B cell (primary cell): Measurements from ENCODE around the gene BMPR1A. TPM values are rescaled to one million over a fixed set of nuclear protein-coding genes. Genes with fewer than 3 reads are reported as not detected.

ENCODE experiments used
- ATAC-seq: fragments of 200-7000 bp; cut with Tn5 transposase; one replicate; pipeline ENCODE4 v1.10.0; 2021; ENCODE audit warnings: low read depth, mild to moderate bottlenecking, moderate number of reproducible peaks, moderate library complexity
- CTCF ChIA-PET: fragments of 350-600 bp; sonication (Branson Sonifier 250); formaldehyde crosslinking; loops from one replicate; lab custom pipeline; 2021; ENCODE audit warnings: antibody characterized with exemption, inconsistent platforms; lab: Charles Lee
- POLR2A ChIA-PET: fragments of 350-600 bp; sonication (Branson Sonifier 250); formaldehyde crosslinking; loops from one replicate; lab custom pipeline; 2021; ENCODE audit warnings: antibody characterized with exemption; lab: Charles Lee
- DNase-seq: peaks from one replicate; pipeline ENCODE4 v3.0.0; 2013
- H2AFZ ChIP-seq: 2 replicates; pipeline ENCODE4 v1.6.1; 2012; ENCODE audit warnings: mild to moderate bottlenecking, low read depth, low read length; ENCODE audit not compliant: insufficient read depth, poor library complexity, severe bottlenecking
- H3K27ac ChIP-seq, 2 donors: 1 replicate in 1 of 2; 2 replicates in 1 of 2; pipeline ENCODE4 v1.5.1; 2012 to 2013; ENCODE audit warnings: low read length in 2 of 2, mild to moderate bottlenecking in 2 of 2, moderate library complexity in 1 of 2
- H3K27me3 ChIP-seq, 4 experiments: fragments of 200-600 bp in 1 of 4; sonication (generic) in 1 of 4; replicated peaks in 1 of 4; 1 replicate in 2 of 4; 2 replicates in 2 of 4; pipeline versions ENCODE4 v1.6.1 to v1.7.0; 2013 to 2016; ENCODE audit warnings: low read length in 3 of 4, mild to moderate bottlenecking in 2 of 4, mixed read lengths in 1 of 4, moderate library complexity in 1 of 4; ENCODE audit not compliant: insufficient read depth in 4 of 4, control insufficient read depth in 3 of 4; ENCODE audit errors: control extremely low read depth in 1 of 4
- H3K36me3 ChIP-seq, 2 experiments: replicated peaks in 1 of 2; 1 replicate in 1 of 2; 2 replicates in 1 of 2; pipeline versions ENCODE4 v1.6.1 to v1.7.1; 2013; ENCODE audit warnings: low read length in 1 of 2; ENCODE audit not compliant: insufficient read depth in 2 of 2, control insufficient read depth in 1 of 2; ENCODE audit errors: control extremely low read depth in 1 of 2, extremely low read depth in 1 of 2
- H3K4me1 ChIP-seq, 2 donors: fragments of 200-600 bp in 1 of 2; sonication (generic) in 1 of 2; 1 replicate in 1 of 2; 2 replicates in 1 of 2; pipeline versions ENCODE4 v1.5.1 to v1.6.1; 2013 to 2017; ENCODE audit warnings: low read length in 2 of 2; ENCODE audit not compliant: control insufficient read depth in 2 of 2, insufficient read depth in 2 of 2
- H3K4me2 ChIP-seq: replicated peaks from 2 replicates; pipeline ENCODE3; 2012; ENCODE audit warnings: mild to moderate bottlenecking, low read depth, low read length; ENCODE audit not compliant: poor library complexity, severe bottlenecking
- H3K4me3 ChIP-seq, 5 experiments: fragments of 200-600 bp in 1 of 5; sonication (generic) in 1 of 5; 1 replicate in 3 of 5; 2 replicates in 2 of 5; pipeline versions ENCODE4 v1.5.1 to v1.7.0; 2011 to 2016; ENCODE audit warnings: low read length in 4 of 5, mild to moderate bottlenecking in 4 of 5, low read depth in 2 of 5, control low read depth in 1 of 5, moderate library complexity in 1 of 5; ENCODE audit not compliant: insufficient read depth in 1 of 5; ENCODE audit errors: control extremely low read depth in 1 of 5, extremely low read depth in 1 of 5
- H3K79me2 ChIP-seq: fragments of 200-600 bp; sonication (generic); one replicate; pipeline ENCODE4 v1.6.0; 2016; ENCODE audit warnings: low read length; ENCODE audit not compliant: control insufficient read depth, insufficient read depth
- H3K9ac ChIP-seq: fragments of 200-600 bp; sonication (generic); 2 replicates; pipeline ENCODE4 v1.6.1; 2017; ENCODE audit warnings: mild to moderate bottlenecking, low read length, moderate library complexity
- H3K9me3 ChIP-seq, 3 donors: one replicate each; pipeline versions ENCODE4 v1.6.1 to v1.7.1; 2013; ENCODE audit warnings: low read length in 2 of 3; ENCODE audit not compliant: control insufficient read depth in 2 of 3, insufficient read depth in 1 of 3; ENCODE audit errors: control extremely low read depth in 1 of 3
- H4K20me1 ChIP-seq: 2 replicates; pipeline ENCODE4 v1.6.0; 2012; ENCODE audit warnings: mild to moderate bottlenecking, low read length; ENCODE audit not compliant: insufficient read depth, control insufficient read depth, poor library complexity, severe bottlenecking
- H3K27ac Mint-ChIP-seq: one replicate; pipeline ENCODE4 v1.8.0; 2021; ENCODE audit warnings: mixed read lengths
- H3K27me3 Mint-ChIP-seq: one replicate; pipeline ENCODE4 v1.8.0; 2021; ENCODE audit warnings: mixed read lengths
- H3K4me1 Mint-ChIP-seq: one replicate; pipeline ENCODE4 v1.8.0; 2021; ENCODE audit warnings: mixed read lengths
- H3K4me3 Mint-ChIP-seq: one replicate; pipeline ENCODE4 v1.8.0; 2021; ENCODE audit warnings: mixed read lengths
- H3K9me3 Mint-ChIP-seq: one replicate; pipeline ENCODE4 v1.8.0; 2022; ENCODE audit warnings: mixed read lengths; ENCODE audit not compliant: insufficient read depth
- CTCF ChIP-seq: fragments of 200-600 bp; IDR thresholded peaks from one replicate; pipeline ENCODE4 v1.8.0; 2022; ENCODE audit warnings: antibody characterized with exemption, mild to moderate bottlenecking
- EZH2 ChIP-seq: IDR thresholded peaks from 2 replicates; pipeline ENCODE4 v1.6.1; 2012; ENCODE audit warnings: borderline replicate concordance, low read depth, mild to moderate bottlenecking, moderate library complexity, low read length; ENCODE audit not compliant: insufficient read depth, poor library complexity, severe bottlenecking
- WGBS: methylation state at CpG from one replicate; pipeline ENCODE4 v1.1.5; 2013; ENCODE audit warnings: missing lambda C conversion rate; ENCODE audit not compliant: insufficient coverage; 5-methylcytosine and 5-hydroxymethylcytosine counted together
- intact Hi-C: fragments of 100-400 bp; cut with micrococcal nuclease; formaldehyde crosslinking; loops from one replicate; pipeline ENCODE4 v1.10.0; 2022
- polyA plus RNA-seq: library from polyadenylated mRNA; depleted of rRNA; stranded (reverse); fragments of >200 nt; gene quantifications from 2 replicates; pipeline ENCODE4 v1.2.3, GENCODE V29; 2012
- total RNA-seq, 2 donors: library from RNA; stranded (reverse); fragments of 120-200 nt in 1 of 2; gene quantifications; 1 replicate in 1 of 2; 2 replicates in 1 of 2; pipeline versions ENCODE4 v1.2.3 to v1.2.4, GENCODE V29; 2013 to 2022

Gene BMPR1A
- total and polyA plus RNA-seq, 2 donors (not counting 1 experiment from before 2014, with no cell fraction given), result 1.9 to 15.1 TPM

DNA sequence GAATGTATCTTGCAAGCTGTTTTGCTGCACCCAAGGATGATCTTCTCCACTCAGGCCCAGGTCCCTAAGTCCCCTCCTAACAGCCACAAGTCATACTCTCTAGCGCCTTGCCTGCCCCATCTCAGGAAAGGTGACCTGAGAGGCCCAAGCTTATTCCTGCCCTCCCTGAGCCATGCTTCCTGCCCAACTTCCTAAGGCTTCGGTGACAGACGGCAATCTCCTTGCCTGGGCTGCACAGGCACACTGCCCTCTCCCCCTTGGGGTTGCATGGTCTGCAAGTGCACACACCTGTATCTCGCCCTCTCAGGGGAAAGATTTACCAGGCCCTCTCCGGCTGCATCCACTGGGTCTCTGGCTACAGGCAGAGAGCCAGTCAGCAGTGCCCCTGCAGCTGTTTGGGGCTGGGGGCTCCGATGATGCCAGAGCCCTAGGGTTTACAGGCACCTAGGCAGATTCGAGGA is 211.1 kb downstream of the BMPR1A start:
- Histone ChIP-seq H3K9me3 (peaks cover 0 to 20% (median 0%) of the 10 kb centered on the region in 3 donors), H2AFZ (no peak overlapping the region), H3K36me3 (no peaks in the 10 kb centered on the region), H3K27me3 (peaks cover 0 to 33% (median 15%) of the 10 kb centered on the region in 4 experiments), H4K20me1 (no peaks in the 10 kb centered on the region), H3K4me2 (no peak overlapping the region), H3K4me1 (peaks cover 29 to 53% of the 10 kb centered on the region in 2 donors), H3K27ac (no peak overlapping the region), H3K4me3 (no peak overlapping the region), H3K79me2 (no peaks in the 10 kb centered on the region), H3K9ac (no peak overlapping the region)
- Mint-ChIP-seq H3K9me3 (no peaks in the 10 kb centered on the region), H3K27me3 (peaks cover 7% of the 10 kb centered on the region), H3K4me1 (peaks cover 37% of the 10 kb centered on the region), H3K4me3 (peak overlapping the region; percentile 29), H3K27ac (no peak overlapping the region)
- ChIA-PET CTCF (interaction anchor here (0.5 to 3.9 kb wide), 4 partner anchors 28 to 279 kb away, joined by 3 to 19 read pairs (median 5); no protein-coding TSS in a partner anchor), POLR2A (no interaction called here)
- 75% methylated on average over 6 of the region's 7 CpGs for WGBS
- ATAC-seq (no peak), DNase-seq (no peak)
- intact Hi-C loops, result no loop called here
- TF ChIP-seq CTCF (no peak), EZH2 (no peak)

DNA sequence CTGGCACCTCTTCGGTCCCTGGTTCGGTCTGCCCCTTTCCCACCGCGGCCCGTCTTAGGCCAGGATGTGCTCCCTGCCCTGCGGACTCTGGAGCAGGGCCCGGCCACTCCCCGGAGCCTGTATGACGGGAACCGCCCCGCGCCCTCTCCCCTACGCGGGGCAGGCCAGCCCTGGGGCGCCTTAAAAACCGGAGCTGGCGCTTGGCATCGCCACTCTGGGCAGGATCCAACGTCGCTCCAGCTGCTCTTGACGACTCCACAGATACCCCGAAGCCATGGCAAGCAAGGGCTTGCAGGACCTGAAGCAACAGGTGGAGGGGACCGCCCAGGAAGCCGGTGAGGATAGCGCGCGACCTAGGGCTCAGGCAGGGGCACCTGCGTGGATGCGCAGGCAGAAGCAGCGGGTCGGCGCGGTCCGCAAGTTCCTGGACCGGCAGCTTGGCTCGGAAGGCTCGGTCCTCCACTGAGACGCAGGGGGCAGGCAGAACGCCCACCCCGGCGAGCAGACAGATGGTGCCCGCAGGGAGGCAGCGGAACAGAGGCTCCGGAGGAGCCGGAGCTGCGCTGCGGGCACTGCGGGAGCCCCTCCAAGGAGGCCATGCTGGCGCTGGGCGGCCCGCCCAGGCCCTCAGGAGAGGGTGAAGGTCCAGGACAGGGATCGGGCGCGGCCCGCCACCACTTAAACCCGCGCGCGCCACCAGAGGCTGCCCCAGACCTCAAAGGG is 212.0 kb downstream of the BMPR1A start, which contains the start of gene ADIRF:
ADIRF (plus strand) TSS at position 212 of the 723 bp plus-strand sequence; CDS start at position 275, 63 bp downstream.
- POLR2A ChIA-PET, result no interaction called here
- Histone ChIP-seq H3K4me1 (peaks cover 29 to 49% of the 10 kb centered on the region in 2 donors), H3K9me3 (peaks cover 0 to 20% (median 0%) of the 10 kb centered on the region in 3 donors), H3K4me2 (peak within 1 kb of the TSS; percentile 50), H3K27ac (no peak within 1 kb of the TSS), H3K9ac (no peak within 1 kb of the TSS), H3K79me2 (no peaks in the 10 kb centered on the region), H2AFZ (no peak within 1 kb of the TSS), H3K36me3 (no peaks in the 10 kb centered on the region), H3K27me3 (peaks cover 0 to 33% (median 15%) of the 10 kb centered on the region in 4 experiments), H3K4me3 (no peak within 1 kb of the TSS), H4K20me1 (no peaks in the 10 kb centered on the region)
- intact Hi-C loops, result no loop called here
- peak within 1 kb of the TSS; percentile 91 for H3K4me3 Mint-ChIP-seq
- H3K9me3 Mint-ChIP-seq, result no peaks in the 10 kb centered on the region
- peaks cover 41% of the 10 kb centered on the region for H3K4me1 Mint-ChIP-seq
- CTCF ChIA-PET, result interaction anchor here (1.4 to 3.9 kb wide), 2 partner anchors 8 to 29 kb away, joined by 3 to 19 read pairs; no protein-coding TSS in a partner anchor
- H3K27me3 Mint-ChIP-seq, result peaks cover 7% of the 10 kb centered on the region
- TF ChIP-seq EZH2, result no peak
- no peak for TF ChIP-seq CTCF
- ATAC-seq (no peak), DNase-seq (peak; percentile 46)
- H3K27ac Mint-ChIP-seq, result no peak within 1 kb of the TSS
- 14% methylated on average over 58 of the region's 59 CpGs for WGBS
